Superior temporal gyrus (tissue), 1 donor: ENCODE measurements around the gene SYTL4.

Source experiments
- DNase-seq: peaks from one replicate; pipeline ENCODE4 v3.0.0-alpha.2; 2016; ENCODE audit errors: extremely low spot score

Gene SYTL4

GRCh38 chrX:100695302-100695701 is 36.6 kb downstream of the SYTL4 start:
- DNase-seq = no peak

- no peak for DNase-seq
Measured at GRCh38 chrX:100687546-100687945, 44.4 kb downstream of the SYTL4 start.

GRCh38 chrX:100687128-100687527 is 44.8 kb downstream of the SYTL4 start:
- DNase-seq = no peak

- no peak for DNase-seq
Measured at GRCh38 chrX:100685997-100686305, 46.0 kb downstream of the SYTL4 start.

- peak; percentile 87 for DNase-seq
Measured at GRCh38 chrX:100685284-100685996, 46.5 kb downstream of the SYTL4 start.

- DNase-seq = no peak
Measured at GRCh38 chrX:100682939-100683338, 49.0 kb downstream of the SYTL4 start.

- DNase-seq = no peak
Measured at GRCh38 chrX:100681599-100681998, 50.3 kb downstream of the SYTL4 start.

- DNase-seq = no peak
Measured at GRCh38 chrX:100680756-100681155, 51.2 kb downstream of the SYTL4 start.

GRCh38 chrX:100677611-100678181 is 54.2 kb downstream of the SYTL4 start:
- no peak for DNase-seq

GRCh38 chrX:100674705-100675104 is 57.2 kb downstream of the SYTL4 start:
- no peak for DNase-seq

- DNase-seq = no peak
Measured at GRCh38 chrX:100673397-100673953, 58.4 kb downstream of the SYTL4 start.

GRCh38 chrX:100672966-100673365 is 59.0 kb downstream of the SYTL4 start:
- no peak for DNase-seq

GRCh38 chrX:100663642-100664041 is 68.3 kb downstream of the SYTL4 start:
- DNase-seq = no peak

- DNase-seq = no peak
Measured at GRCh38 chrX:100662796-100663195, 69.1 kb downstream of the SYTL4 start.

GRCh38 chrX:100662170-100662569 is 69.8 kb downstream of the SYTL4 start:
- DNase-seq = no peak

- DNase-seq = no peak
Measured at GRCh38 chrX:100659431-100660137, 72.3 kb downstream of the SYTL4 start.

GRCh38 chrX:100658941-100659381 is 73.0 kb downstream of the SYTL4 start:
- DNase-seq = no peak

- no peak for DNase-seq
Measured at GRCh38 chrX:100654261-100654660, 77.7 kb downstream of the SYTL4 start.

GRCh38 chrX:100652266-100652665 is 79.7 kb downstream of the SYTL4 start:
- no peak for DNase-seq

GRCh38 chrX:100650841-100651240 is 81.1 kb downstream of the SYTL4 start:
- DNase-seq = no peak

GRCh38 chrX:100649550-100650356 is 82.2 kb downstream of the SYTL4 start:
- DNase-seq = no peak
